Measurements from ENCODE around the gene DEDD2.
"Not testable (repeated sequence)": the region's sequence is repeated elsewhere in the genome, so short reads cannot be mapped to it uniquely, and the experiment has no call there.

Gene DEDD2, protein sequence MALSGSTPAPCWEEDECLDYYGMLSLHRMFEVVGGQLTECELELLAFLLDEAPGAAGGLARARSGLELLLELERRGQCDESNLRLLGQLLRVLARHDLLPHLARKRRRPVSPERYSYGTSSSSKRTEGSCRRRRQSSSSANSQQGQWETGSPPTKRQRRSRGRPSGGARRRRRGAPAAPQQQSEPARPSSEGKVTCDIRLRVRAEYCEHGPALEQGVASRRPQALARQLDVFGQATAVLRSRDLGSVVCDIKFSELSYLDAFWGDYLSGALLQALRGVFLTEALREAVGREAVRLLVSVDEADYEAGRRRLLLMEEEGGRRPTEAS

DNA sequence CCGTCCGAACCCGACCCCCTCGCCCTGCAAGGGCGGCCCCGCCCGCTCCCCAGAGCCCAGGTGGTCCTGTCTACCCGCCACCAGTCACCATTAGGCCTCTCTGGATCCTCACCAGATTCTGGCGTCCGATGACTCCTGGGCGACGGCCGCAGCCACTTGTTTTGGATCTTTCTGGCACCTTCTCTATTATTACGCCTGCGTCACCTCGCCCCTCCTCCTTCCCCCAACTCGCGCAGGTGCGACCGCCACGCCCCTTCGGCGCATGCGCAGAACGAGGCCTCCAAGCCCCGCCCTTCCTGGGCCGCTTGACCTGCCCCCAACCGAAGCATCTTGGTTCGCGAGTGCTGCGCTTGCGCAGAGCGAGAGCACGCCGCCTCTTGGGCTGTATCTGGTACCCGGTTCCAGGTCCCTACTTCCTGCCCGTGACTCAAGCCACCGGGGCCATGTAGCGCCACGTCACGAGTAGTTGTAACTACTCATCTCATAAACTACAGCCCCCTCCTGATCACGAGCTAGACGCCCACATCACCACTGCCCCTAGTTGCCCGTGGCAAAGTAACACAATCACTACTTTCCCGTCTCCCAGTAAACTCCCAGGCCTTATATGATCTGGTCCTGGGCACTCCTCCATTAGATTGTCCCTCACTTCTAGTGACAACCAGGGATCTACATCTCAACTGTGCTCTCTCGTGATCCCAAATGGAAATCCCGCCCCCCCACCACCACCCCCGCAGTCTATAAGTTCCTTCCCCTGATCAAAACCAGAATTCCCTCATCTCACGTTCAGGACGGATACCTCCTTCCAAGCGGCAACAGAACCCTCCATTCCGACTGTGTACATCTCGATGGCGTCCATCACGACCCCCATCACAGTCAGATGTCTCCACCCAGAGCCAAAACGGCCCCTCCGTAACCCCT lies at the start of gene DEDD2:
Gene DEDD2, minus strand, starts transcription at position 158 of the 918 bp plus-strand sequence. CDS start 670 bp downstream, outside the sequence.
- no peaks in the 10 kb centered on the region for H3K27me3 Mint-ChIP-seq
- no peaks in the 10 kb centered on the region for H3K9me3 Mint-ChIP-seq (ENCODE audit: low read depth)
- peaks cover 79% of the 10 kb centered on the region for H3K4me1 Mint-ChIP-seq (ENCODE audit: low read depth)
- H3K4me3 Mint-ChIP-seq: peak within 1 kb of the TSS; percentile 90
- peaks cover 9% of the 10 kb centered on the region for H3K36me3 Mint-ChIP-seq
- peak within 1 kb of the TSS; percentile 99 for H3K27ac Mint-ChIP-seq

GRCh38 chr19:42266928-42267603 lies 49.6 kb upstream of the DEDD2 start:
- not testable (repeated sequence) for H3K4me3 Mint-ChIP-seq; H3K36me3 Mint-ChIP-seq; H3K9me3 Mint-ChIP-seq (ENCODE audit: low read depth); H3K27ac Mint-ChIP-seq; H3K27me3 Mint-ChIP-seq
- H3K4me1 Mint-ChIP-seq (ENCODE audit: low read depth): peaks cover 22% of the 10 kb centered on the region

- not testable (repeated sequence) for H3K4me3 Mint-ChIP-seq; H3K9me3 Mint-ChIP-seq (ENCODE audit: low read depth); H3K36me3 Mint-ChIP-seq; H3K27me3 Mint-ChIP-seq; H3K27ac Mint-ChIP-seq
- peaks cover 16% of the 10 kb centered on the region for H3K4me1 Mint-ChIP-seq (ENCODE audit: low read depth)
Observed at GRCh38 chr19:42266105-42266504, 48.6 kb upstream of the DEDD2 start.

DNA sequence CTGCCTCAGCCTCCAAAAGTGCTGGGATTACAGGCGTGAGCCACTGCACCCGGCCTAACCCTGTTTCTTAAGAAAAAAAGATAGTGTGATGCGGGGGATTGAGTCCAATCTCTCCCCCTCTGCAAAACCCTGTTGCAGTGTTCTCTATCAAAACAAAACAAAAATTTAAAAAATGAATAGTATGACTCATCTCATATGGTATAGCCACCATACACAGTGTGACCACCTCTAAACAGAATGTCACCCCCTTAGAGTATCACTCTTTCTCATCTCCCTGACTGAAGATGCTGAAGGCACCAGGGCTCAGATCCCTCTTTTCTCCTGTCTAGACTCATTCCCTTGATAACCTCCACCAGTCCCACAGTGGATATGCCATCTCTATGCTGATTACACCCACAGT lies 44.3 kb upstream of the DEDD2 start:
- no peaks in the 10 kb centered on the region for H3K27me3 Mint-ChIP-seq
- H3K4me1 Mint-ChIP-seq (ENCODE audit: low read depth): no peaks in the 10 kb centered on the region
- H3K9me3 Mint-ChIP-seq (ENCODE audit: low read depth): no peaks in the 10 kb centered on the region
- no peak overlapping the region for H3K4me3 Mint-ChIP-seq
- H3K27ac Mint-ChIP-seq: no peak overlapping the region
- H3K36me3 Mint-ChIP-seq: no peaks in the 10 kb centered on the region

GRCh38 chr19:42257842-42258241 lies 40.4 kb upstream of the DEDD2 start:
- H3K9me3 Mint-ChIP-seq (ENCODE audit: low read depth); H3K27me3 Mint-ChIP-seq; H3K36me3 Mint-ChIP-seq; H3K27ac Mint-ChIP-seq; H3K4me3 Mint-ChIP-seq; H3K4me1 Mint-ChIP-seq (ENCODE audit: low read depth): not testable (repeated sequence)

DNA sequence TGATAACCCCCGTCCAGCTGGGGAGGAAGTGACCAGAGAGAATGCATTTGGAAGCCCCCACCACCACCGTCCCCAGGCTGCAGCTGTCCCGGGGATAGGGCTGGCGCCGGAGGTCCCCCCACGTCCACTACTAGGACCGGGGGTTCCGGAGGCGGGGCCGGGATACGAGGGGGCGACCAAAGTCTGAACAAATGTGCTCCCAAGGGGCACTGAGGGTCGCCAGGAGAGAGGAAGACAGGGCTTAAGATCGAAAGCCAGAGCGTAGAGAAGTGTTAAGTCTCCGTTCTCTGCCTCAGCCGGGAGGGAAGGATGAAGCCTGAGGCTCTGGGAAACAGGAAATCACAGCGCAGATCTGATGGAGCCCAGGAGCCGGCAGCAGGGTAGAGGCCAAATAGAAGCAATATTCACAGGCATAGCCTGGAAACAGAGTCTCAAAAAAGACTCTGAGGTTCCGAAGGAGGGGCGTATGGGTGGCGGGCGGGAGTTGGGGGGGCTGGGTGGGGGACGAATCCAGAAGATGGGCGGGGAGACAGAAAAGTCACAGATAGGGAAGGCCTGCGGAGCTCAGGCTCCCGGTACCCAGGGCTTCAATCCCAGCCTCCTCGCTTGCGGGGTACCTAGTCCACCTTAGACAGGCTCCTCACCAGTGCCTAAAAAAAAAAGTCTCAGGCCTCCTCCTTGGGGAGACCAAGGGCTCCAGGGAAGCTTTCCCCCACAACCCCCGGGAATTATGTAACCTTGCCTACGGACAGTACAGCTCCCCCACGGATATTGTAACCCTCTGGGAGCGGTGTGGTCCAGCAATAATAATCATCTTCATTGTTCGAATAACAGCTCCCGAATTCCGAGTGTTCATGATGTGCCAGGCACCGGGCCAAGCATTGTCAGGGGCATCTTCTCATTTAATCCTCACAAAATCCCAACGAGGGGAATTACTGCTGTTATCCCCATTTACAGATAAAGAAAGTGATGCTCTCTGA lies 38.6 kb upstream of the DEDD2 start:
- H3K36me3 Mint-ChIP-seq: no peaks in the 10 kb centered on the region
- no peaks in the 10 kb centered on the region for H3K27me3 Mint-ChIP-seq
- H3K4me1 Mint-ChIP-seq (ENCODE audit: low read depth): peaks cover 13% of the 10 kb centered on the region
- H3K9me3 Mint-ChIP-seq (ENCODE audit: low read depth): no peaks in the 10 kb centered on the region
- H3K4me3 Mint-ChIP-seq: peak overlapping the region; percentile 84
- H3K27ac Mint-ChIP-seq: peak overlapping the region; percentile 64

- Mint-ChIP-seq H3K4me3 (peak within 1 kb of the TSS; percentile 84), H3K36me3 (no peaks in the 10 kb centered on the region), H3K9me3 (ENCODE audit: low read depth) (no peaks in the 10 kb centered on the region), H3K27me3 (no peaks in the 10 kb centered on the region), H3K27ac (peak within 1 kb of the TSS; percentile 68), H3K4me1 (ENCODE audit: low read depth) (peaks cover 17% of the 10 kb centered on the region)
Observed at GRCh38 chr19:42254850-42255765, 37.6 kb upstream of the DEDD2 start, which contains the start of gene ERF. ERF (minus strand) TSS chr19:42255128; CDS start chr19:42254999, 129 bp downstream.

DNA sequence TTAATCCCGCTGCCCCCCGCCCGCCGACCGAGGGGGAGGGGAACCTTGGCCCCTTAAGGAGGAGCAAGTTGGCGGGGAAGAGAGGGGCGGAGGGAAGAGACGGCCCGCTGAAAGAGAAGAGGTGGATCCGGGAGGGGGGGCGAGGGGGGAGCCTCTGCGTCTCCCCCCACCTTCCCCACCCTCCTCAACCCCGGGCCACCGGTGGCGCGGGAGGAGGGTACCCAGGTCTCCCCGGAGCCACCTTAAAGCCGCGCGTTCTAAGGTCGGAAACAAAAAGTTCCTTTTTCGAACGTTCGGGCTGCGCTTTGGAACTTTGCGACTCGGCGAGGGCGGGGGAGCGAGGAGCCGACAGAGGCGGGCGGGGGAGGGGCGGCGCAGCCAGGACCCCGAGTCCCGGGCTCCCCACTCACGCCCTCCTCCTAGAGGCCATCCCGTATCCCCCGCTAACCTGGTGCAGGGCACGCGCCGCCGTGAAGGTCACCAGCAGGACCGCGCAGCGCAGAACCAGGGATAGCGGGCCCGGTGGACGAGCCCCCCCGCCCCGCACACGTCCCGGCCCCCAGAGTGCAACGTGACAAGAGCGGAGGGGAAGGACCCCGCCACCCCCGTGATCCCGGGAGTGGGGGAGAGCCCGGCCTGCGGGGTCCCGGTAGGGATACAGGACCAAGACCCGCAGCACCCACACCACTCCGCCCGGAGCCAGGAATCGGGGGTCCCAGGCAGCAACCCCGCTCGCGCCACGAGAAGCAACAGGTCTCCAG lies 36.8 kb upstream of the DEDD2 start:
- H3K36me3 Mint-ChIP-seq: no peaks in the 10 kb centered on the region
- H3K9me3 Mint-ChIP-seq (ENCODE audit: low read depth): no peaks in the 10 kb centered on the region
- H3K4me1 Mint-ChIP-seq (ENCODE audit: low read depth): peaks cover 20% of the 10 kb centered on the region
- H3K4me3 Mint-ChIP-seq: peak overlapping the region; percentile 84
- H3K27me3 Mint-ChIP-seq: no peaks in the 10 kb centered on the region
- H3K27ac Mint-ChIP-seq: peak overlapping the region; percentile 16

- Mint-ChIP-seq H3K36me3 (no peaks in the 10 kb centered on the region), H3K27me3 (no peaks in the 10 kb centered on the region), H3K4me1 (ENCODE audit: low read depth) (peaks cover 20% of the 10 kb centered on the region), H3K4me3 (peak overlapping the region; percentile 98), H3K27ac (peak overlapping the region; percentile 98), H3K9me3 (ENCODE audit: low read depth) (no peaks in the 10 kb centered on the region)
Observed at GRCh38 chr19:42253245-42254088, 36.0 kb upstream of the DEDD2 start.

- Mint-ChIP-seq H3K36me3 (no peaks in the 10 kb centered on the region), H3K4me3 (peak overlapping the region; percentile 98), H3K27ac (peak overlapping the region; percentile 98), H3K27me3 (no peaks in the 10 kb centered on the region), H3K4me1 (ENCODE audit: low read depth) (peaks cover 20% of the 10 kb centered on the region), H3K9me3 (ENCODE audit: low read depth) (no peaks in the 10 kb centered on the region)
Observed at GRCh38 chr19:42252365-42253244, 35.1 kb upstream of the DEDD2 start.

- no peaks in the 10 kb centered on the region for H3K36me3 Mint-ChIP-seq
- H3K27ac Mint-ChIP-seq: peak overlapping the region; percentile 98
- peak overlapping the region; percentile 98 for H3K4me3 Mint-ChIP-seq
- no peaks in the 10 kb centered on the region for H3K27me3 Mint-ChIP-seq
- no peaks in the 10 kb centered on the region for H3K9me3 Mint-ChIP-seq (ENCODE audit: low read depth)
- peaks cover 23% of the 10 kb centered on the region for H3K4me1 Mint-ChIP-seq (ENCODE audit: low read depth)
Observed at GRCh38 chr19:42251572-42252358, 34.3 kb upstream of the DEDD2 start.

Measured in activated naive CD8-positive, alpha-beta T cell (primary cell).